Ascending aorta (tissue), 2 donors: ENCODE results near the gene ANGPTL3. TPM values are rescaled to one million over a fixed set of nuclear protein-coding genes. Genes with fewer than 3 reads are reported as not detected.
"Not testable (repeated sequence)": the region's sequence is repeated elsewhere in the genome, so short reads cannot be mapped to it uniquely, and the experiment has no call there.

Experiments used
- DNase-seq, 2 donors: peaks; one replicate each; pipeline ENCODE4 v3.0.0-alpha.2; 2019; ENCODE audit warnings: low spot score in 2 of 2
- H3K27ac ChIP-seq, 2 donors: fragments of 200-600 bp; sonication (generic); one replicate each; pipeline ENCODE4 v1.5.1; 2016 to 2017; ENCODE audit warnings: mild to moderate bottlenecking in 1 of 2
- H3K27me3 ChIP-seq: fragments of 200-600 bp; sonication (generic); one replicate; pipeline ENCODE4 v1.5.1; 2017
- H3K36me3 ChIP-seq, 2 donors: fragments of 200-600 bp; sonication (generic); one replicate each; pipeline ENCODE4 v1.5.1; 2016
- H3K4me1 ChIP-seq, 2 donors: fragments of 200-600 bp; sonication (generic); one replicate each; pipeline ENCODE4 v1.5.1; 2016 to 2017; ENCODE audit warnings: mild to moderate bottlenecking in 1 of 2
- H3K4me3 ChIP-seq, 2 donors: fragments of 200-600 bp; sonication (generic); one replicate each; pipeline ENCODE4 v1.5.1; 2016 to 2017; ENCODE audit warnings: mild to moderate bottlenecking in 1 of 2
- H3K9me3 ChIP-seq, 2 donors: fragments of 200-600 bp; sonication (generic); one replicate each; pipeline ENCODE4 v1.5.1; 2016
- intact Hi-C: fragments of 100-400 bp; cut with DNase I; formaldehyde crosslinking; loops from one replicate; pipeline ENCODE4 v1.15.1; 2023
- total RNA-seq: library from RNA; depleted of rRNA; stranded (reverse); fragments of >200 nt; gene quantifications from one replicate; pipeline ENCODE4 v1.1.0, GENCODE V29; 2016
- TF ChIP-seq, protein P1 (sequence below), 3 experiments: fragments of 200-600 bp in 2 of 3; fragments of 450-650 bp in 1 of 3; sonication (generic) in 2 of 3; IDR thresholded peaks; one replicate each; pipeline ENCODE4 v1.5.1; 2016 to 2019; ENCODE audit warnings: antibody characterized with exemption in 3 of 3, mild to moderate bottlenecking in 1 of 3, moderate library complexity in 1 of 3

The ANGPTL3 gene, protein sequence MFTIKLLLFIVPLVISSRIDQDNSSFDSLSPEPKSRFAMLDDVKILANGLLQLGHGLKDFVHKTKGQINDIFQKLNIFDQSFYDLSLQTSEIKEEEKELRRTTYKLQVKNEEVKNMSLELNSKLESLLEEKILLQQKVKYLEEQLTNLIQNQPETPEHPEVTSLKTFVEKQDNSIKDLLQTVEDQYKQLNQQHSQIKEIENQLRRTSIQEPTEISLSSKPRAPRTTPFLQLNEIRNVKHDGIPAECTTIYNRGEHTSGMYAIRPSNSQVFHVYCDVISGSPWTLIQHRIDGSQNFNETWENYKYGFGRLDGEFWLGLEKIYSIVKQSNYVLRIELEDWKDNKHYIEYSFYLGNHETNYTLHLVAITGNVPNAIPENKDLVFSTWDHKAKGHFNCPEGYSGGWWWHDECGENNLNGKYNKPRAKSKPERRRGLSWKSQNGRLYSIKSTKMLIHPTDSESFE
- not detected for total RNA-seq

DNA sequence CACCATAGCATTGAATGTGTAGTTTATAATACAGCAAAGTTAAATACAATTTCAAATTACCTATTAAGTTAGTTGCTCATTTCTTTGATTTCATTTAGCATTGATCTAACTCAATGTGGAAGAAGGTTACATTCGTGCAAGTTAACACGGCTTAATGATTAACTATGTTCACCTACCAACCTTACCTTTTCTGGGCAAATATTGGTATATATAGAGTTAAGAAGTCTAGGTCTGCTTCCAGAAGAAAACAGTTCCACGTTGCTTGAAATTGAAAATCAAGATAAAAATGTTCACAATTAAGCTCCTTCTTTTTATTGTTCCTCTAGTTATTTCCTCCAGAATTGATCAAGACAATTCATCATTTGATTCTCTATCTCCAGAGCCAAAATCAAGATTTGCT is at the start of gene ANGPTL3:
ANGPTL3 (plus strand) TSS at position 240 of the 400 bp plus-strand sequence; CDS start at position 287, 47 bp downstream.
- H3K4me1 ChIP-seq, result peaks cover 0 to 2% of the 10 kb centered on the region in 2 donors
- intact Hi-C loops, result no loop called here
- no peaks in the 10 kb centered on the region for H3K36me3 ChIP-seq
- no peaks in the 10 kb centered on the region for H3K27me3 ChIP-seq
- H3K4me3 ChIP-seq, result no peak within 1 kb of the TSS
- H3K27ac ChIP-seq, result no peak within 1 kb of the TSS
- no peak for DNase-seq
- H3K9me3 ChIP-seq, result no peaks in the 10 kb centered on the region
- TF ChIP-seq, protein P1, sequence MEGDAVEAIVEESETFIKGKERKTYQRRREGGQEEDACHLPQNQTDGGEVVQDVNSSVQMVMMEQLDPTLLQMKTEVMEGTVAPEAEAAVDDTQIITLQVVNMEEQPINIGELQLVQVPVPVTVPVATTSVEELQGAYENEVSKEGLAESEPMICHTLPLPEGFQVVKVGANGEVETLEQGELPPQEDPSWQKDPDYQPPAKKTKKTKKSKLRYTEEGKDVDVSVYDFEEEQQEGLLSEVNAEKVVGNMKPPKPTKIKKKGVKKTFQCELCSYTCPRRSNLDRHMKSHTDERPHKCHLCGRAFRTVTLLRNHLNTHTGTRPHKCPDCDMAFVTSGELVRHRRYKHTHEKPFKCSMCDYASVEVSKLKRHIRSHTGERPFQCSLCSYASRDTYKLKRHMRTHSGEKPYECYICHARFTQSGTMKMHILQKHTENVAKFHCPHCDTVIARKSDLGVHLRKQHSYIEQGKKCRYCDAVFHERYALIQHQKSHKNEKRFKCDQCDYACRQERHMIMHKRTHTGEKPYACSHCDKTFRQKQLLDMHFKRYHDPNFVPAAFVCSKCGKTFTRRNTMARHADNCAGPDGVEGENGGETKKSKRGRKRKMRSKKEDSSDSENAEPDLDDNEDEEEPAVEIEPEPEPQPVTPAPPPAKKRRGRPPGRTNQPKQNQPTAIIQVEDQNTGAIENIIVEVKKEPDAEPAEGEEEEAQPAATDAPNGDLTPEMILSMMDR (IDR thresholded peaks at IDR 0.05), result no peak

DNA sequence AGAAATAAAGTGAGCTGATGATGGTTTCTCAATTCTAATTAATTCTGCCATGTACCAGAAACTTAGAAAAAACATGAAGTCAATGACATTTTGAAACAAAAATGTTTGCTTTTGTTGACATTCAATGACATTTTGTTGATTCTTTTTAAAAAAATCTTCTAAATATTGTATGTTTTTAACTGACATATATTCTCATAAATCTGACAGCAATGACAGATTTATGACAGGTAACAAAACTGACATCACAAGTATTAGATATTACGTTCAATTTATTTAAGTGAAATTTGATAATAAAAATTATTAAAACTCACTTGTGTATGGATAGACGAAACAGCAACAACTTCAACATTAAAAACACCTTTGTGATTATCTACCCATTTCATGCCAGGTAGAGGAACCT is 36.0 kb upstream of the ANGPTL3 start:
- H3K36me3 ChIP-seq, result no peaks in the 10 kb centered on the region
- no peaks in the 10 kb centered on the region for H3K4me1 ChIP-seq
- no peak overlapping the region for H3K4me3 ChIP-seq
- no peaks in the 10 kb centered on the region for H3K9me3 ChIP-seq
- no peak overlapping the region for H3K27ac ChIP-seq
- DNase-seq, result no peak
- intact Hi-C loops, result no loop called here
- TF ChIP-seq, protein P1 (IDR thresholded peaks at IDR 0.05), result no peak
- no peaks in the 10 kb centered on the region for H3K27me3 ChIP-seq

DNA sequence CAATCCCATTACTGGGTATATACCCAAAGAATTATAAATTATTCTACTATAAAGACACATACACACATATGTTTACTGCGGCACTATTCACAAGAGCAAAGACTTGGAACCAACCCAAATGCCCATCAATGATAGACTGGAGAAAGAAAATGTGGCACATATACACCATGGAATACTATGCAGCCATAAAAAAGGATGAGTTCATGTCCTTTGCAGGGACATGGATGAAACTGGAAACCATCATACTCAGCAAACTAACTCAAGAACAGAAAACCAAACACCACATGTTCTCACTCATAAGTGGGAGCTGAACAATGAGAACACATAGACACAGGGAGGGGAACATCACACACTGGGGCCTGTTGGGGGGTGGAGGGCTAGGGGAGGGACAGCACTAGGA is 30.1 kb upstream of the ANGPTL3 start:
- DNase-seq, H3K27ac ChIP-seq, H3K4me1 ChIP-seq, H3K36me3 ChIP-seq, H3K4me3 ChIP-seq, intact Hi-C loops, H3K27me3 ChIP-seq: not testable (repeated sequence)
- peaks cover 0 to 16% of the 10 kb centered on the region in 2 donors for H3K9me3 ChIP-seq

DNA sequence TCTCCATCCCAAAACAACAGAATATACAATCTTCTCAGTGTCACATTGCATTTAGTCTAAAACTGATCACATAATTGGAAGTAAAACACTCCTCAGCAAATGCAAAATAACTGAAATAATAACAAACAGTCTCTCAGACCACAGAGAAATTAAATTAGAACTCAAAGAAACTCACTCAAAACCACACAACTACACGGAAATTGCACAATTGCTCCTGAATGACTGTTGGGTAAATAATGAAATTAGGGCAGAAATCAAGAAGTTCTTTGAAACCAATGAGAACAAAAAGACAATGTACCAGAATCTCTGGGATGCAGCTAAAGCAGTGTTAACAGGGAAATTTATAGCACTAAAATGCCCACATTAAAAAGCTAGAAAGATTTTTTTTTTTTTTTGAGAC is 29.4 kb upstream of the ANGPTL3 start:
- DNase-seq, H3K4me3 ChIP-seq, H3K36me3 ChIP-seq, H3K27ac ChIP-seq, intact Hi-C loops, H3K27me3 ChIP-seq, H3K4me1 ChIP-seq: not testable (repeated sequence)
- H3K9me3 ChIP-seq, result peaks cover 0 to 16% of the 10 kb centered on the region in 2 donors

DNA sequence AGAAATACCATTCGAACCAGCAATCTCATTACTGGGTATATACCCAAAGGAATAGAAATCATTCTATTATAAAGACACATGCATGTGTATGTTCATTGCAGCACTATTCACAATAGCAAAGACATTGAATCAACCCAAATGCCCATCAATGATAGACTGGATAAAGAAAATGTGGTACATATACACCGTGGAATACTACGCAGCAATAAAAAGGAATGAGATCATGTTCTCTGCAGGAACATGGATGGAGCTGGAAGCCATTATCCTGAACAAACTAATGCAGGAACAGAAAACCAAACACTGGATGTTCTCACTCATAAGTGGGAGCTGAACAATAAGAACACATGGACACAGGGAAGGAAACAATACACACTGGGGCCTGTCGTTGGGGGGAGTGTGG is 25.8 kb upstream of the ANGPTL3 start:
- H3K27me3 ChIP-seq, H3K27ac ChIP-seq, H3K4me3 ChIP-seq, DNase-seq, H3K4me1 ChIP-seq, intact Hi-C loops: not testable (repeated sequence)
- Histone ChIP-seq H3K36me3 (peaks cover 7 to 27% of the 10 kb centered on the region in 2 donors), H3K9me3 (peaks cover 0 to 16% of the 10 kb centered on the region in 2 donors)

DNA sequence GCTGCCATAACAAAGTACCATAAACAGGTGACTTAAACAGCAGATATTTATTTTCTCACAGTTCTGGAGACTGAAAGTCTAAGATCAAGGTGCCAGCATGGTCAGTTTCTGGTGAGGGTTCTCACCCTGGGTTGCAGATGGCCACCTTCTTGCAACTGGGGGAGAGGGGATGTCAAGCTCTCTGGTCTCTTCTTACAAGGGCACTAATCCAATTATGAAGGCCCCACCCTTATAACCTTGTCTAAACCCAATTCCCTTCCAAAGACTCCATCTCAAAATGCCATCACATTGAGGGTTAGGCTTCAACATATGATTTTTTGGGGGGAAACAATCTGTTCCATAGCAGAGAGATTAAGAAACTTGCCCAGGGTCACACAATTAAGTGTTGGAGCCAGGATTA is 24.8 kb upstream of the ANGPTL3 start:
- no peak overlapping the region for H3K4me3 ChIP-seq
- DNase-seq, result no peak
- H3K4me1 ChIP-seq, result no peaks in the 10 kb centered on the region
- H3K27ac ChIP-seq, result no peak overlapping the region
- peaks cover 7 to 27% of the 10 kb centered on the region in 2 donors for H3K36me3 ChIP-seq
- no peaks in the 10 kb centered on the region for H3K27me3 ChIP-seq
- TF ChIP-seq, protein P1 (IDR thresholded peaks at IDR 0.05), result no peak
- intact Hi-C loops, result no loop called here
- peaks cover 0 to 16% of the 10 kb centered on the region in 2 donors for H3K9me3 ChIP-seq

DNA sequence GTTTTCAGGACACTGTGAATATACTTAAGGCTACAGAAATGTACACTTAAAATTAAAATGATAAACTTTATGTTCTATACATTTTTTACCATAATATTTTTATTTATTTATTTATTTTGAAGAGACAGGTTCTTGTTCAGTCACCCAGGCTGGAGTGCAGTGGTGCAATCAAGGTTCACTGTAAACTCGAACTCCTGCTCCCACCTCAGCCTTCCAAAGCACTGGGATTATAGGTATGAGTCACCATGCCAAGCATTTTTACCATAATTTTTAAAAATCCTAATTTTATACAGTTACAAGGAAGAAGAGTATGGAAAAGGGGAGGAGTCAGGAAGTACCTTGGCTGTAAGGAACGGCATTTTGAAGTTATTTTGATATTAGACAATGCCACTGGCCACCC is 23.6 kb upstream of the ANGPTL3 start:
- H3K27me3 ChIP-seq, result no peaks in the 10 kb centered on the region
- H3K27ac ChIP-seq, result no peak overlapping the region
- TF ChIP-seq, protein P1 (IDR thresholded peaks at IDR 0.05), result no peak
- no peak for DNase-seq
- no peak overlapping the region for H3K4me3 ChIP-seq
- intact Hi-C loops, result no loop called here
- peaks cover 7 to 27% of the 10 kb centered on the region in 2 donors for H3K36me3 ChIP-seq
- H3K4me1 ChIP-seq, result no peaks in the 10 kb centered on the region
- peaks cover 0 to 6% of the 10 kb centered on the region in 2 donors for H3K9me3 ChIP-seq
